Stimulated activated CD4-positive, alpha-beta T cell treated with anti-CD3 and anti-CD28 coated beads, Interleukin-1b, Interleukin-23, amount 100 ng/mL, for 4 hours (primary cell): ENCODE results near the gene TEPSIN.

ENCODE experiments used
- DNase-seq, 2 donors: peaks; one replicate each; pipeline ENCODE4 v3.0.0-alpha.2; 2020; ENCODE audit warnings: low read depth in 2 of 2

Gene TEPSIN

GRCh38 chr17:81221842-81222619 is 16.8 kb downstream of the TEPSIN start:
- no peak for DNase-seq

GRCh38 chr17:81221371-81221841 is 17.4 kb downstream of the TEPSIN start:
- DNase-seq, result no peak

GRCh38 chr17:81219476-81220180 is 19.2 kb downstream of the TEPSIN start:
- DNase-seq, result no peak

GRCh38 chr17:81218991-81219390 is 19.9 kb downstream of the TEPSIN start:
- no peak for DNase-seq

GRCh38 chr17:81218459-81218858 is 20.4 kb downstream of the TEPSIN start:
- DNase-seq, result no peak

- DNase-seq, result no peak
Observed at GRCh38 chr17:81217491-81217890, 21.4 kb downstream of the TEPSIN start.

GRCh38 chr17:81213978-81214377 is 24.9 kb downstream of the TEPSIN start:
- no peak for DNase-seq

- no peak for DNase-seq
Observed at GRCh38 chr17:81212365-81212764, 26.5 kb downstream of the TEPSIN start.

- DNase-seq, result no peak
Observed at GRCh38 chr17:81210868-81211267, 28.0 kb downstream of the TEPSIN start.

- DNase-seq, result no peak
Observed at GRCh38 chr17:81210466-81210865, 28.4 kb downstream of the TEPSIN start.

GRCh38 chr17:81209141-81209540 is 29.7 kb downstream of the TEPSIN start:
- no peak for DNase-seq

GRCh38 chr17:81208651-81209050 is 30.2 kb downstream of the TEPSIN start:
- no peak for DNase-seq

GRCh38 chr17:81207610-81208581 is 31.0 kb downstream of the TEPSIN start:
- DNase-seq, result no peak

- DNase-seq, result no peak
Observed at GRCh38 chr17:81206657-81207056, 32.2 kb downstream of the TEPSIN start.

GRCh38 chr17:81206166-81206565 is 32.7 kb downstream of the TEPSIN start:
- no peak for DNase-seq

- DNase-seq, result no peak
Observed at GRCh38 chr17:81204578-81204977, 34.3 kb downstream of the TEPSIN start.

- no peak for DNase-seq
Observed at GRCh38 chr17:81203136-81203535, 35.7 kb downstream of the TEPSIN start.

GRCh38 chr17:81202318-81202717 is 36.5 kb downstream of the TEPSIN start:
- no peak for DNase-seq

- DNase-seq, result no peak
Observed at GRCh38 chr17:81200695-81201580, 37.9 kb downstream of the TEPSIN start.

GRCh38 chr17:81200201-81200600 is 38.7 kb downstream of the TEPSIN start:
- DNase-seq, result no peak

- DNase-seq, result no peak
Observed at GRCh38 chr17:81199482-81199830, 39.4 kb downstream of the TEPSIN start.
